ENCODE measurements around the gene C11orf68.
"Not testable (repeated sequence)": the region's sequence is repeated elsewhere in the genome, so short reads cannot be mapped to it uniquely, and the experiment has no call there.

C11orf68 gene

GRCh38 chr11:65915101-65915820, 3.6 kb downstream of the C11orf68 start:
- DNase-seq (ENCODE audit: low spot score) (no peak), FAIRE-seq (peak; percentile 44)

GRCh38 chr11:65912845-65913244, 6.0 kb downstream of the C11orf68 start:
- DNase-seq (ENCODE audit: low spot score) (no peak), FAIRE-seq (no peak)

- DNase-seq (ENCODE audit: low spot score) (peak; percentile 79), FAIRE-seq (no peak)
These were observed 6.9 kb downstream of the C11orf68 start for GRCh38 chr11:65911682-65912568.

- FAIRE-seq, result no peak
- DNase-seq (ENCODE audit: low spot score), result no peak
These were observed 11.0 kb downstream of the C11orf68 start for GRCh38 chr11:65907878-65908277.

GRCh38 chr11:65906602-65907001, 12.3 kb downstream of the C11orf68 start:
- FAIRE-seq (no peak), DNase-seq (ENCODE audit: low spot score) (no peak)

- DNase-seq (ENCODE audit: low spot score), result no peak
- no peak for FAIRE-seq
These were observed 15.1 kb downstream of the C11orf68 start for GRCh38 chr11:65903715-65904114.

- DNase-seq (ENCODE audit: low spot score) (peak; percentile 82), FAIRE-seq (no peak)
These were observed 15.8 kb downstream of the C11orf68 start for GRCh38 chr11:65903068-65903481.

- no peak for FAIRE-seq
- DNase-seq (ENCODE audit: low spot score), result no peak
These were observed 18.0 kb downstream of the C11orf68 start for GRCh38 chr11:65900899-65901180.

GRCh38 chr11:65900125-65900898, 18.6 kb downstream of the C11orf68 start, which contains the start of gene FOSL1:
Gene FOSL1, minus strand, starts transcription at chr11:65900388. Its CDS starts 49 bp downstream, at chr11:65900339.
- FAIRE-seq, result no peak
- DNase-seq (ENCODE audit: low spot score), result peak; percentile 93

GRCh38 chr11:65899356-65900124, 19.3 kb downstream of the C11orf68 start:
- DNase-seq (ENCODE audit: low spot score), result peak; percentile 79

GRCh38 chr11:65898656-65899355, 20.1 kb downstream of the C11orf68 start:
- FAIRE-seq, result no peak
- no peak for DNase-seq (ENCODE audit: low spot score)

More at GRCh38 chr11:65899356-65900124, 19.3 kb downstream of the C11orf68 start:
- FAIRE-seq, result no peak

GRCh38 chr11:65897020-65897471, 21.8 kb downstream of the C11orf68 start:
- FAIRE-seq (no peak), DNase-seq (ENCODE audit: low spot score) (no peak)

- FAIRE-seq, result no peak
- DNase-seq (ENCODE audit: low spot score), result no peak
These were observed 22.5 kb downstream of the C11orf68 start for GRCh38 chr11:65896034-65896999.

GRCh38 chr11:65895482-65895981, 23.3 kb downstream of the C11orf68 start:
- no peak for DNase-seq (ENCODE audit: low spot score)
- no peak for FAIRE-seq

- DNase-seq (ENCODE audit: low spot score) (no peak), FAIRE-seq (no peak)
These were observed 24.7 kb downstream of the C11orf68 start for GRCh38 chr11:65894034-65894591.

GRCh38 chr11:65892661-65893317, 26.1 kb downstream of the C11orf68 start:
- DNase-seq (ENCODE audit: low spot score) (no peak), FAIRE-seq (no peak)

- not testable (repeated sequence) for DNase-seq (ENCODE audit: low spot score); FAIRE-seq
These were observed 26.7 kb downstream of the C11orf68 start for GRCh38 chr11:65892137-65892540.

Data from urothelium cell line (cell line).